Measurements from ENCODE around the gene DAGLA. TPM values are rescaled to one million over a fixed set of nuclear protein-coding genes. Genes with fewer than 3 reads are reported as not detected.

Gene DAGLA
- total and polyA plus RNA-seq, 12 donors = 0.44 to 4.2 (median 2.3) TPM

DNA sequence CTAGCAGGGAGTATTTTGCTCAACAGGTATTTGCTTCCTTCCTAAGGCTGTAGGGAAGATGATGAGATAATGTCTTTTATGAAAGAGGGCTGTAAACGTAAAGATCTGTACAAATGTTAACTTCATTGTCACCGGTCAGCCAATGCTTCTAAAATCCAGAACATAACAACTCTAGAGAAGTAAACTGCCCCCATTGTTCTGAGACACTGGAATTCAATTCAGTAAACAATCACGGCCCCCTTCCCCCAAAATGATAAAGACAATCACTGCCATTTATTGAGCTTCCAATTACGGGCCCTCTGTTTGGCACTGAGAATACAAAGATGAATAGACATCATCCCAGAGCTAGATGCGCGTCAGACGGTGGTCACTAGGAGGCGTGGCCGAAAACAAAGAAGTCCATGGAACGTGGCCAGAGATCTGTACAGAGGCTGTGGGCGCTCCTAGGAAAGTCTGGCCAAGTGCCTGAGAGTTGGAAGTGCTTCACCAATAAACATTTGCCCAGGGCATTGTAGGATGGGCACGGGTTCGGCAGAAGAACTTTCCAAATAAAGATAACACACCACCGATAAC is 111.6 kb downstream of the DAGLA start:
- Histone ChIP-seq H3K27me3 (no peaks in the 10 kb centered on the region), H3K9me3 (replicated peaks in 1 of 3) (no peaks in the 10 kb centered on the region), H3K36me3 (replicated peaks in 1 of 2) (peaks cover 0 to 37% of the 10 kb centered on the region in 2 donors), H3K4me3 (peak overlapping the region; percentile 44 to 70 (median 54)), H3K27ac (peak overlapping the region; percentile 22 to 97 (median 90)), H3K4me1 (replicated peaks in 1 of 2) (peaks cover 5 to 18% of the 10 kb centered on the region in 2 donors)
- peak; percentile 66 to 93 (median 83) for DNase-seq
- intact Hi-C loops (cut with DNase I) = no loop called here
- TF ChIP-seq CTCF (IDR thresholded peaks at IDR 0.05) (no peak), POLR2A (IDR thresholded peaks at IDR 0.05) (no peak)
- 5% methylated on average over 12 to 14 of the region's 14 CpGs for WGBS, 4 donors

- peaks cover 5 to 21% of the 10 kb centered on the region in 2 donors for H3K4me1 ChIP-seq (replicated peaks in 1 of 2)
- WGBS, 4 donors = 0 to 1% (median 0%) methylated on average over 5 to 61 of the region's 61 CpGs
Observed at GRCh38 chr11:61792310-61793082, 112.3 kb downstream of the DAGLA start, which contains the start of the genes FEN1 and TMEM258. TSS of gene FEN1 (plus strand) at chr11:61792911. CDS start at chr11:61795362, 2,451 bp downstream. TSS of gene TMEM258 (minus strand) at chr11:61792599. CDS start at chr11:61792558, 41 bp downstream.

GRCh38 chr11:61793083-61793828 is 113.1 kb downstream of the DAGLA start:
- 3 to 5% (median 4%) methylated on average over 17 to 29 of the region's 29 CpGs for WGBS, 4 donors
- H3K9me3 ChIP-seq (replicated peaks in 1 of 3) = no peaks in the 10 kb centered on the region
- no peaks in the 10 kb centered on the region for H3K27me3 ChIP-seq
- no peak for DNase-seq
- peak overlapping the region; percentile 36 to 70 (median 54) for H3K4me3 ChIP-seq
- peak overlapping the region in 4 of 5 donors; percentile 89 to 97 (median 93) for H3K27ac ChIP-seq
- intact Hi-C loops (cut with DNase I) = no loop called here
- H3K4me1 ChIP-seq (replicated peaks in 1 of 2) = peaks cover 5 to 24% of the 10 kb centered on the region in 2 donors
- peaks cover 0 to 23% of the 10 kb centered on the region in 2 donors for H3K36me3 ChIP-seq (replicated peaks in 1 of 2)
- TF ChIP-seq POLR2A (IDR thresholded peaks at IDR 0.05) (no peak), CTCF (IDR thresholded peaks at IDR 0.05) (no peak)

More at GRCh38 chr11:61792310-61793082, 112.3 kb downstream of the DAGLA start, which contains the start of the genes FEN1 and TMEM258:
- TF ChIP-seq CTCF (IDR thresholded peaks at IDR 0.05) (peak in 4 of 6 experiments; percentile 8 to 26 (median 13)), POLR2A (IDR thresholded peaks at IDR 0.05) (peak; percentile 31 to 76)
- intact Hi-C loops (cut with DNase I) = no loop called here
- Histone ChIP-seq H3K27me3 (no peaks in the 10 kb centered on the region), H3K27ac (peak within 1 kb of the TSS; percentile 22 to 97 (median 90)), H3K9me3 (replicated peaks in 1 of 3) (no peaks in the 10 kb centered on the region), H3K4me3 (peak within 1 kb of the TSS; percentile 44 to 70 (median 54)), H3K36me3 (replicated peaks in 1 of 2) (peaks cover 0 to 31% of the 10 kb centered on the region in 2 donors)
- peak; percentile 85 to 94 (median 93) for DNase-seq

DNA sequence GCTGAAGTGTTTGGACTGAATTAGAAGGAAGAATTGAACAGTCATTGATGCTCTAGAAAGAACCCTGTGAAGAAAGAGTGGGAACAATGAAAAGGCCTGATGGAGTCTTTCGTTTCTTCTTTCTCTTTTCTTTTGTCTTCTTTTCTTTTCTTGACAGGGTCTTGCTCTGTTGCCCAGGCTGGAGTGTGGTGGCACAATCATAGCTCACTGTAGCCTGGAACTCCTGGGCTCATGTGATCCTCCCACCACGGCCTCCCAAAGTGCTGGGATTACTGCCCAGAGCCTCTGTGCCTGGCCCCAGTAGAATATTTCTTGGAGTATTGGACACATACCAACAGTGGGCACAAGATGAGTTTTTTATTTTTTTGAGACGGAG is 113.6 kb downstream of the DAGLA start:
- no peaks in the 10 kb centered on the region for H3K9me3 ChIP-seq (replicated peaks in 1 of 3)
- peaks cover 5 to 24% of the 10 kb centered on the region in 2 donors for H3K4me1 ChIP-seq (replicated peaks in 1 of 2)
- WGBS, 4 donors = 51 to 75% (median 64%) methylated on average over 2 to 3 of the region's 3 CpGs
- no peaks in the 10 kb centered on the region for H3K27me3 ChIP-seq
- no peak for TF ChIP-seq POLR2A (IDR thresholded peaks at IDR 0.05)
- TF ChIP-seq CTCF (IDR thresholded peaks at IDR 0.05) = no peak
- peaks cover 0 to 17% of the 10 kb centered on the region in 2 donors for H3K36me3 ChIP-seq (replicated peaks in 1 of 2)
- H3K4me3 ChIP-seq = no peak overlapping the region
- intact Hi-C loops (cut with DNase I) = no loop called here
- DNase-seq = no peak
- H3K27ac ChIP-seq = no peak overlapping the region
